ENCODE measurements around the gene ING1. TPM values are rescaled to one million over a fixed set of nuclear protein-coding genes. Genes with fewer than 3 reads are reported as not detected.

Gene ING1
- total RNA-seq, 2 experiments from 2014 or later = 14.6 to 15.0 TPM

DNA sequence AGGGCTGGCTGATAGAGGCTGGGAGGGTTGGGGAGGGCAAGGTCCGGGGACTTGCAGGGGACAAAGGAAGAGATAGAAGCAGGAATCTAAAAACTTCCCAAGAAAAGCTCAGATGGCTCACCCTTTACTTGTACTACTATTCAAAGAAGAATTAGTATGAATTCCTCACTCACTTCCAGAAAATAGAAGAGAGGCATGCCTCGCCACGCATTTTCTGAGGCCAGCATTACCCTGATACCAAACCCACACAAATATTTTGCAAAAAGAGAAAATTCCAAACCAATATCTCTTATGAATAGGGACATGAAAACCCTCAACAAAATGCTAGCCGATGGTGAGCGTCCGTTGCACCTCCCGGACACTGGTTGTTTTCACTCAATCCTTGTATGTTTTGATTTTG is 54.0 kb downstream of the ING1 start:
- intact Hi-C loops (cut with micrococcal nuclease) = no loop called here
- no peak for DNase-seq
- peaks cover 12% of the 10 kb centered on the region for H3K27me3 Mint-ChIP-seq (ENCODE audit: low read depth)
- H3K4me3 Mint-ChIP-seq = no peak overlapping the region
- no peaks in the 10 kb centered on the region for H3K4me1 Mint-ChIP-seq (ENCODE audit: low read depth)
- H3K36me3 Mint-ChIP-seq (ENCODE audit: low read depth) = no peaks in the 10 kb centered on the region
- H3K9me3 Mint-ChIP-seq = no peaks in the 10 kb centered on the region
- no peak overlapping the region for H3K27ac Mint-ChIP-seq
- CTCF ChIA-PET = no interaction called here

GRCh38 chr13:110769097-110769496 is 55.6 kb downstream of the ING1 start:
- no peak for DNase-seq
- no peak overlapping the region for H3K4me3 Mint-ChIP-seq
- no peak overlapping the region for H3K27ac Mint-ChIP-seq
- intact Hi-C loops (cut with micrococcal nuclease) = no loop called here
- H3K36me3 Mint-ChIP-seq (ENCODE audit: low read depth) = no peaks in the 10 kb centered on the region
- peaks cover 8% of the 10 kb centered on the region for H3K27me3 Mint-ChIP-seq (ENCODE audit: low read depth)
- CTCF ChIA-PET = interaction anchor here (0.7 kb wide), 1 partner anchor 9 kb away, joined by 3 read pairs; no protein-coding TSS in a partner anchor
- no peaks in the 10 kb centered on the region for H3K4me1 Mint-ChIP-seq (ENCODE audit: low read depth)
- no peaks in the 10 kb centered on the region for H3K9me3 Mint-ChIP-seq

- CTCF ChIA-PET = no interaction called here
Observed at GRCh38 chr13:110770678-110771077, 57.2 kb downstream of the ING1 start.

GRCh38 chr13:110771194-110771593 is 57.7 kb downstream of the ING1 start:
- CTCF ChIA-PET = no interaction called here
- DNase-seq = no peak
- intact Hi-C loops (cut with micrococcal nuclease) = no loop called here

More at GRCh38 chr13:110770678-110771077, 57.2 kb downstream of the ING1 start:
- intact Hi-C loops (cut with micrococcal nuclease) = no loop called here
- H3K36me3 Mint-ChIP-seq (ENCODE audit: low read depth) = no peaks in the 10 kb centered on the region
- no peaks in the 10 kb centered on the region for H3K4me1 Mint-ChIP-seq (ENCODE audit: low read depth)
- H3K27me3 Mint-ChIP-seq (ENCODE audit: low read depth) = peaks cover 7% of the 10 kb centered on the region
- no peak for DNase-seq
- no peaks in the 10 kb centered on the region for H3K9me3 Mint-ChIP-seq
- H3K4me3 Mint-ChIP-seq = no peak overlapping the region
- no peak overlapping the region for H3K27ac Mint-ChIP-seq

GRCh38 chr13:110772091-110772984 is 58.8 kb downstream of the ING1 start:
- CTCF ChIA-PET = no interaction called here
- intact Hi-C loops (cut with micrococcal nuclease) = no loop called here
- no peak overlapping the region for H3K4me3 Mint-ChIP-seq
- DNase-seq = no peak
- no peaks in the 10 kb centered on the region for H3K4me1 Mint-ChIP-seq (ENCODE audit: low read depth)
- no peaks in the 10 kb centered on the region for H3K9me3 Mint-ChIP-seq
- H3K27ac Mint-ChIP-seq = no peak overlapping the region
- peaks cover 2% of the 10 kb centered on the region for H3K27me3 Mint-ChIP-seq (ENCODE audit: low read depth)
- H3K36me3 Mint-ChIP-seq (ENCODE audit: low read depth) = no peaks in the 10 kb centered on the region

More at GRCh38 chr13:110771194-110771593, 57.7 kb downstream of the ING1 start:
- Mint-ChIP-seq H3K4me3 (no peak overlapping the region), H3K9me3 (no peaks in the 10 kb centered on the region), H3K36me3 (ENCODE audit: low read depth) (no peaks in the 10 kb centered on the region), H3K27ac (no peak overlapping the region), H3K4me1 (ENCODE audit: low read depth) (no peaks in the 10 kb centered on the region), H3K27me3 (ENCODE audit: low read depth) (peaks cover 2% of the 10 kb centered on the region)

Other genes starting within 250 kb of the ING1 start
- gene RAB20, start 152.0 kb upstream of the ING1 start, total RNA-seq = 1 to 10 TPM; 1.4 to 1.5 TPM
- gene NAXD, start 98.2 kb upstream of the ING1 start, total RNA-seq = 10 to 100 TPM; 20.8 to 23.3 TPM
- 10 to 100 TPM; 42.4 to 44.2 TPM for gene CARS2, start 7.6 kb upstream of the ING1 start, total RNA-seq
- 10 to 100 TPM; 79.8 to 82.5 TPM for gene ANKRD10, start 201.4 kb downstream of the ING1 start, total RNA-seq